ENCODE results near the gene PPM1J.

DNA sequence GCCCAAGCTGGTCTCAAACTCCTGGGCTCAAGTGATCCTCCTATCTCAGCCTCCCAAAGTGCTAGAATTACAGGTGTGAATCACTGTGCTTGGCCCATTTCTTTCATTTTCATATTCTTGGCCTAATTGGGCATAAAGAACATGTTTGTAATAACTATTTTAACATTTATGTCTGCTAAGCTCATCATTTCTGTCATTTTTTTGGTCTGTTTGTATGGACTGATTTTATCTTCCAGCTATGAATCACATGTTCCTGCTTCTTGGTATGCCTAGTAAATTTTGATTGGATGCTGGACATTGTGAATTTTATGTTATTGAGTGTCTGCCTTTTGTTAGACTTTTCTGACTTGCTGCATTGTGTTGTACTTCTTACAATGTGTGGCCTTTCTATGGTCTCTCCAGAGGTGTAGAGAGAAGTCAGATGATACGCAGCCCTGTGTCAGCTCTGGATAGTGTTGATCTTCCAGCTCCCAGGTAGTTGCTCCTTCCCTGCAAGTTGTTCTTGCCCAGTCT lies 39.0 kb upstream of the PPM1J start:
- TF ChIP-seq, protein P1, sequence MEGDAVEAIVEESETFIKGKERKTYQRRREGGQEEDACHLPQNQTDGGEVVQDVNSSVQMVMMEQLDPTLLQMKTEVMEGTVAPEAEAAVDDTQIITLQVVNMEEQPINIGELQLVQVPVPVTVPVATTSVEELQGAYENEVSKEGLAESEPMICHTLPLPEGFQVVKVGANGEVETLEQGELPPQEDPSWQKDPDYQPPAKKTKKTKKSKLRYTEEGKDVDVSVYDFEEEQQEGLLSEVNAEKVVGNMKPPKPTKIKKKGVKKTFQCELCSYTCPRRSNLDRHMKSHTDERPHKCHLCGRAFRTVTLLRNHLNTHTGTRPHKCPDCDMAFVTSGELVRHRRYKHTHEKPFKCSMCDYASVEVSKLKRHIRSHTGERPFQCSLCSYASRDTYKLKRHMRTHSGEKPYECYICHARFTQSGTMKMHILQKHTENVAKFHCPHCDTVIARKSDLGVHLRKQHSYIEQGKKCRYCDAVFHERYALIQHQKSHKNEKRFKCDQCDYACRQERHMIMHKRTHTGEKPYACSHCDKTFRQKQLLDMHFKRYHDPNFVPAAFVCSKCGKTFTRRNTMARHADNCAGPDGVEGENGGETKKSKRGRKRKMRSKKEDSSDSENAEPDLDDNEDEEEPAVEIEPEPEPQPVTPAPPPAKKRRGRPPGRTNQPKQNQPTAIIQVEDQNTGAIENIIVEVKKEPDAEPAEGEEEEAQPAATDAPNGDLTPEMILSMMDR (conservative IDR thresholded peaks at IDR 0.05; ENCODE audit: low read depth, low read length), result no peak
- TF ChIP-seq EZH2 (IDR thresholded peaks at IDR 0.05; ENCODE audit: borderline replicate concordance, low read depth, low read length, poor library complexity, severe bottlenecking), result no peak
